ENCODE data around the gene TMEM150B.

DNA sequence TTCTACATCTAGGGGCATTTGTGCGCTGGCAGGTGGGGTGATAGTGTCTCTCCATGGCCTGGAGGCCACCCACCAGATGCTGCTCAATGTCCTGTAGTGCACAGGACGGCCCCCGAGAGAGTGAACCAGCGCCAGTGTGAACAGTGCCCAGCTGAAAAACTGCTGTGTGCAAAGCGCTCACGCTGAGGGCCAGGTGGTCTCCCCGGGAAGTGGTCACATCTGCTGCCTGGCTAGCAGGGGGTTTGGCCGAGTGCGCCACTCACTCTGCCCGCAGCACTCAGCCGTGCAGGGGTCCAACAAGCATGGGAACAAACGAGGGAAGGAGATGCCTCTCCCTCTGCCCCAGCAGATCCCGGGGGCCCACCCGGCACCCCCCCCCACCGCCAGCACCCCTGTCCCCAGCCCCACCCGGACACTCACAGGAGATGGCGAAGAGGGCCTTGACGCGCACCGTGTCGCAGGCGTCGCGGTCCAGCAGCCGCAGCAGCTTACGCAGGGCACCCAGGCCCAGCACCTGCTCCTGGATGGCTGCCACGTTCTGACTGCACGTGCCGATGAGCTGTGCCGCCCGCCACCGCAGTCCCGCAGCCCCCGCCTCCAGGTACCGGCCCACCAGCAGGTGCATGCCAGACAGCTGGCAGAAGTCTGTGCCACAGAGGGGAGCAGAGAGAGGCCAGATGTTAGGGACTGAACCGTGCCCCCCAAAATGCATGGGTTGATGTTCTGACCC lies 51.0 kb downstream of the TMEM150B start:
- no peak for TF ChIP-seq EZH2 (IDR thresholded peaks at IDR 0.05)
- TF ChIP-seq, protein P1, sequence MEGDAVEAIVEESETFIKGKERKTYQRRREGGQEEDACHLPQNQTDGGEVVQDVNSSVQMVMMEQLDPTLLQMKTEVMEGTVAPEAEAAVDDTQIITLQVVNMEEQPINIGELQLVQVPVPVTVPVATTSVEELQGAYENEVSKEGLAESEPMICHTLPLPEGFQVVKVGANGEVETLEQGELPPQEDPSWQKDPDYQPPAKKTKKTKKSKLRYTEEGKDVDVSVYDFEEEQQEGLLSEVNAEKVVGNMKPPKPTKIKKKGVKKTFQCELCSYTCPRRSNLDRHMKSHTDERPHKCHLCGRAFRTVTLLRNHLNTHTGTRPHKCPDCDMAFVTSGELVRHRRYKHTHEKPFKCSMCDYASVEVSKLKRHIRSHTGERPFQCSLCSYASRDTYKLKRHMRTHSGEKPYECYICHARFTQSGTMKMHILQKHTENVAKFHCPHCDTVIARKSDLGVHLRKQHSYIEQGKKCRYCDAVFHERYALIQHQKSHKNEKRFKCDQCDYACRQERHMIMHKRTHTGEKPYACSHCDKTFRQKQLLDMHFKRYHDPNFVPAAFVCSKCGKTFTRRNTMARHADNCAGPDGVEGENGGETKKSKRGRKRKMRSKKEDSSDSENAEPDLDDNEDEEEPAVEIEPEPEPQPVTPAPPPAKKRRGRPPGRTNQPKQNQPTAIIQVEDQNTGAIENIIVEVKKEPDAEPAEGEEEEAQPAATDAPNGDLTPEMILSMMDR (IDR thresholded peaks at IDR 0.05): no peak
